Esophagus muscularis mucosa (tissue), 3 donors: ENCODE data around the gene SH3RF3.

Source experiments
- CTCF ChIP-seq, 3 experiments: fragments of 200-600 bp in 2 of 3; fragments of 450-650 bp in 1 of 3; sonication (generic) in 2 of 3; IDR thresholded peaks; one replicate each; pipeline ENCODE4 v1.5.1; 2017 to 2019; ENCODE audit warnings: antibody characterized with exemption in 3 of 3, mild to moderate bottlenecking in 2 of 3, moderate library complexity in 1 of 3
- POLR2A ChIP-seq: fragments of 450-650 bp; IDR thresholded peaks from one replicate; pipeline ENCODE4 v1.6.1; 2017; ENCODE audit warnings: antibody characterized with exemption, moderate library complexity, mild to moderate bottlenecking, low read depth

GRCh38 chr2:109196081-109196875 lies 67.3 kb downstream of the SH3RF3 start:
- TF ChIP-seq CTCF (IDR thresholded peaks at IDR 0.05) (no peak), POLR2A (no peak)
